HL-60 (cell line): ENCODE results near the gene TRAK2.

ENCODE experiments used
- DNase-seq, 2 experiments: peaks; one replicate each; pipeline ENCODE4 v3.0.0-alpha.2; 2010 to 2020; ENCODE audit warnings: low read depth in 1 of 2, low spot score in 1 of 2
- H3K27ac ChIP-seq: fragments of 250-450 bp; sonication (Bioruptor Pico); replicated peaks from 2 replicates; pipeline ENCODE4 v1.5.1; 2020; ENCODE audit warnings: mild to moderate bottlenecking, moderate library complexity
- H3K27me3 ChIP-seq: fragments of 250-450 bp; sonication (Bioruptor Pico); 2 replicates; pipeline ENCODE4 v1.5.1; 2021; ENCODE audit warnings: mild to moderate bottlenecking, moderate library complexity; ENCODE audit not compliant: insufficient read depth, poor library complexity, severe bottlenecking
- H3K4me3 ChIP-seq: replicated peaks from 2 replicates; pipeline ENCODE4 v1.5.1; 2011; ENCODE audit warnings: mild to moderate bottlenecking, control low read depth, low read length; ENCODE audit not compliant: insufficient read depth
- CTCF ChIP-seq: IDR thresholded peaks from one replicate; pipeline ENCODE4 v1.5.1; 2011; ENCODE audit warnings: low read length, control low read depth, inconsistent platforms; ENCODE audit not compliant: insufficient read depth
- GABPA ChIP-seq: IDR thresholded peaks from 2 replicates; pipeline ENCODE4 v1.6.1; 2012; ENCODE audit warnings: low read depth
- POLR2AphosphoS5 ChIP-seq: IDR thresholded peaks from 2 replicates; pipeline ENCODE4 v1.6.1; 2012; ENCODE audit warnings: low read depth
- REST ChIP-seq: IDR thresholded peaks from 2 replicates; pipeline ENCODE4 v1.6.1; 2012; ENCODE audit warnings: low read depth; ENCODE audit not compliant: insufficient replicate concordance
- SPI1 ChIP-seq: IDR thresholded peaks from 2 replicates; pipeline ENCODE4 v1.6.1; 2012; ENCODE audit warnings: low read depth, mild to moderate bottlenecking, borderline replicate concordance

The TRAK2 gene

GRCh38 chr2:201458381-201458780, 7.1 kb upstream of the TRAK2 start:
- TF ChIP-seq POLR2AphosphoS5 (no peak), CTCF (no peak), REST (no peak)
- Histone ChIP-seq H3K4me3 (no peak overlapping the region), H3K27ac (no peak overlapping the region), H3K27me3 (no peaks in the 10 kb centered on the region)
- no peak for DNase-seq

GRCh38 chr2:201452922-201453643, 1.8 kb upstream of the TRAK2 start:
- TF ChIP-seq POLR2AphosphoS5 (no peak), SPI1 (no peak), GABPA (no peak), REST (no peak), CTCF (no peak)
- no peak for DNase-seq
- Histone ChIP-seq H3K27me3 (no peaks in the 10 kb centered on the region), H3K27ac (no peak overlapping the region), H3K4me3 (no peak overlapping the region)

GRCh38 chr2:201452058-201452921, 1.0 kb upstream of the TRAK2 start:
- TF ChIP-seq CTCF: no peak
- TF ChIP-seq GABPA: no peak
- TF ChIP-seq REST: no peak
- TF ChIP-seq SPI1: no peak
- TF ChIP-seq POLR2AphosphoS5: no peak
- Histone ChIP-seq H3K27ac (peak overlapping the region; percentile 73), H3K27me3 (no peaks in the 10 kb centered on the region), H3K4me3 (peak overlapping the region; percentile 98)
- no peak for DNase-seq
